Stimulated activated CD8-positive, alpha-beta memory T cell treated with anti-CD3 and anti-CD28 coated beads, Interleukin-7, amount 100 ng/mL, for 48 hours (primary cell): ENCODE measurements around the gene IRAK2.

Experiments used
- DNase-seq, 2 donors: peaks; one replicate each; pipeline ENCODE4 v3.0.0-alpha.2; 2020; ENCODE audit warnings: low read depth in 1 of 2; ENCODE audit errors: extremely low read depth in 1 of 2

IRAK2 gene

DNA sequence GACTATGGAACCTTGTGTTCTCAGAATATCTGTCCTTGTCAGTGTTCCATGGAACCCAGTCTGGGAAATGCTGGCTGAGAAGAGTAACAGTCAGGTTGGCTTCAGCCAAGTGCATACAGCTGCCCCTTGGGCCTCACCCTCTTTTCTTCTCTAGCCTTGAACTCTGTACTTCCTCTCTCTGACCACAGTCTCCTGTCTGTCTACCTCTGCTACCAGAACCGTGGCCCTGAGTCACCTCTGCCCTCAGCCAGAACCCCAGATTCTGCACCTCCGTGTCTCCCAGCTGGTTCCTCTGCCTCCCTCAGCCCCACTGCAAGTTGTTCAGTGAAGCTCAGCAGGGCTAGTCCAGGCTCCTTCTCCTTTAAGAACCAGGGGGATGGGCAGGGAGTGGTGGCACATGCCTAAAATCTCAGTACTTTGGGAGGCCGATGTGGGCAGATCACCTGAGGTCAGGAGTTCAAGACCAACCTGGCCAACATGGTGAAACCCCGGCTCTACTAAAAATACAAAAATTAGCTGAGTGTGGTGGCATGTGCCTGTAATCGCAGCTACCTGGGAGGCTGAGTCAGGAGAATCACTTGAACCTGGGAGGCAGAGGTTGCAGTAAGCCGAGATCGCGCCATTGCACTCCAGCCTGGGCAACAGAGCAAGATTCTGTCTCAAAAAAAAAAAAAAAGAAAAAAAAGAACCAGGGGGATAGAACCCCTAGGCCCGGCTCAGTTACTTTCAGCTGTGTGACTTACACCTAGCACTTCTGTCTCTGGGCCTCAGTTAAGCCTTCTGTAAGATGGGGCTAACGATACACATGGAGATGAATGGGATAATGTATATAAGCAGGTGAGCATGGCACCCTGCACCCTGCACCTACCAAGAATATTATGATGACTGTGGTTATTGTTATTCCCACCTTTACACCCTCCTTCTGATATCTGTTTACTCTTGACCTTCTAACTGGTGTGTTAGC, 59.2 kb downstream of the IRAK2 start:
- peak in 1 of 2 donors; percentile 44 for DNase-seq

DNA sequence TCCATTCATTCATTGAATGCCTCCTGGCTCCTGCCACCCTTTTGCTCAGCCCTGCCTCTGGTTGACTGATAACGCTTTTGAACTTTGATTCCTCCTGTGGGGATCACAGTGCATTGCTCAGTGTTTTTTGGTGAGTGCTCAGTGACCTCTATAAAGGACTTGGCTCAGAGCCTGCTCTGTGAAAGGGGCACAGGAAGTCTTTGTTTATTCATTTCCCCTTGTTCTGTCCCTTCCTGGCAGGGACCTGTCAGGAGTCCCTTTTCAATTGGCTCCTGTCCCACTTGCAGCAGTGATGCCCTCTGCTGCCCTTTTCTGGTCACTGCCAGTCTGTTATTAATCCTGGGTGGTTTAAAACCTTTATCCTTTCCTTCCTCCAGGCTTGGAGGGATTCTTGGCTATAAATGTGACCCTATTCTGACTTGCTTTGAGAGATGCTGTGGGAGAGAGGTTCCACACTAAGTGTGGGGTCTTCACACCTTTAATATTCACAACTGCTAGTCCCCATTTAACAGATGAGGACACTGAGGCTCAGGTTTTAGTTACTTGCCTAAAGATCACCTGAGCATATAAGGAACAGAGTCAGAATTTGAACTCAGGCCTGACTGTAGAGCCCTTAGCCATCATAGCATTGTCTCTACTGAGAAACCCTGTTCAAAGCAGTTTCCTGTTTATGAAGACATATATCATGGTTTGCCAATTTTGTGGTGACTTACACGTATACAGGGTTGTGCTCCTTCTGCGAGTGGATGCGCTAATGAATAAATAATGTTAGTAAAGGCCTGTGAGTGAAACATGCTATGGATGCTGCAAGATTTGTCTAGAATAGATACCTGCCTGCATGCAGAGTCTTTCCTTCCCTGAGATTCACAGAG, 60.3 kb downstream of the IRAK2 start:
- peak in 1 of 2 donors; percentile 55 for DNase-seq

DNA sequence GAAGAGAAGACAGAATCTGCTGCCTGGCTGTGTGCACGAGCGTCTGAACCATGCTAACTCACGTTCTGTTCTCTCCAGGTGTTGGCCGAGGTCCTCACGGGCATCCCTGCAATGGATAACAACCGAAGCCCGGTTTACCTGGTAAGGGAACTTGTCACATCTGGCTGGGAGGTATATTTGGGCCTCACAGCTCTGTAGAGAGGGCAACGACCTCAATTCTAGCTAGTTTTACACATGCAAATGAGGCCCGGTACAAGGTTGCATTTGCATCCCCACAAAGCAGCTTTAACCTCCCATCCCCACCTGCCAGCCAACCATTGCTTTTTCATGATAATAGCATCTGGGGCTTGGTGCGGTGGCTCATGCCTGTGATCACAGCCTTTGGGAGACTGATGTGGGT, 61.6 kb downstream of the IRAK2 start:
- no peak for DNase-seq

DNA sequence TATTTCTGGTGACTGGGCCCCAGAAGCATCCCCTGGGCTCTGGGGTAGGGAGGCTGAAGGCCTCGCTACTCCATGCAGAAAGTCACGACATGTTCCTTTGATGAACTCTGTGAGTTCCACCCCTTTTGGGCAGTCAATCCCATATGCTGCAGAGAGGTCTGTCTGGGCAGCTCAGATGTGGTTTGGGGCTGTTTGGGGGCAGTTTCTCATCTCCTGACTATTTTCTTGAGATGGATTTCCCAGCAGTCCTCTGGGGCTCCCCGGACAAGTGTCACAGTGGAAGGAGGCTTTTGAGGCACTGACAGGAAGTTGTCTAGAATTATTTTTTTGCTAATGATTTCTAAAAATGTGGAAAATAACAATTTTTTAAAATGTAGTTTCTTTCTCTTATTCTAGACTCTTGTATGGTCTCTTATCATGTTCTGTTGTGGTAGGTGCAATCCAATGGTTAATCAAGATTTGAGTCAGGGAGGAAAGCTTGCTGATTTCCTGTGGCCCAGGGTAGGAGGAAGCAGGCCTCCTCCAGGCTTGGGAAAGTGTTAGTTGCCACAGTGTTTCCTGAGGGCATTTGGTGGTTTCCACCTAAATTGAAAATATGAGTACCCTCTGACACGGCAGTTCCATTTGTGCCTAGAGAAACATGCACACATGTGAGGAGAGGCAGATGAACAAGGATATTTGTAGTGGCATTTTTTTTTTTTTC, 63.7 kb downstream of the IRAK2 start:
- peak in 1 of 2 donors; percentile 59 for DNase-seq

- DNase-seq: no peak
These were observed 64.9 kb downstream of the IRAK2 start for GRCh38 chr3:10229576-10229975.

DNA sequence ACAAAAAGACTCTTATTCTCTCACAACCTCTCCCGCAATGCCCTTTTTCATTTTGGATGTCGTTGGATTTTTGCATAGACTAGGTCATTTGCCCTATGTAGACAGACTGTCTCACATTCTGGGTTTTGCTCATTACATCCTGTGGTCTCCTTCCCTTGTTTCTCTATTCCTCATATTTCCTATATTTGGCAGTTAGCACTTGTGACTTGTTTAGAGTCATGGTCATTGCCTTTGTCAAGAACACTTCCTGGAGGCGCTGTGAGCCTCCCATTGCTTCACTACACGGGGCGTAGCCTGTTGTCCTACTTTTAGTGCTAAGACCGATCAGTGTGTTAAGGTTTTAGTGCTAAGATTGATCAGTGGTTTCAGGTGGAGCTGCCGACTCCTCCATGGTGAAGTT, 67.4 kb downstream of the IRAK2 start:
- DNase-seq: no peak

DNA sequence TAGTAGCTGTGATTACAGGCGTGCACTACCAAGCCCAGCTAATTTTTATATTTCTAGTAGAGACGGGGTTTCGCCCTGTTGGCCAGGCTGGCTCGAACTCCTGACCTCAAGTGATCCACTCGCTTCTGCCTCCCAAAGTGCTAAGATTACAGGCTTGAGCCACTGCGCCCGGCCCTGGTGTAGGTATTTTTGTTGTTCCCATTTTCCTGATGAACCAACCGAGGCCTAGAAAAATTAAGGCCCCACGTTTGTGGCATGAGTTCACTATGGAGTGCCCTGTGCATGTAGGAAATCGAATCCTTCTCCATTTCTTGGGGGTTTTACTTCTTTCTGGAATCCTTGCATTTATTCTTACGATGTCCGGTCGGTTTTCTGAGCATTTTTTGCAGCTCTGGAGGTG, 69.3 kb downstream of the IRAK2 start:
- no peak for DNase-seq

DNA sequence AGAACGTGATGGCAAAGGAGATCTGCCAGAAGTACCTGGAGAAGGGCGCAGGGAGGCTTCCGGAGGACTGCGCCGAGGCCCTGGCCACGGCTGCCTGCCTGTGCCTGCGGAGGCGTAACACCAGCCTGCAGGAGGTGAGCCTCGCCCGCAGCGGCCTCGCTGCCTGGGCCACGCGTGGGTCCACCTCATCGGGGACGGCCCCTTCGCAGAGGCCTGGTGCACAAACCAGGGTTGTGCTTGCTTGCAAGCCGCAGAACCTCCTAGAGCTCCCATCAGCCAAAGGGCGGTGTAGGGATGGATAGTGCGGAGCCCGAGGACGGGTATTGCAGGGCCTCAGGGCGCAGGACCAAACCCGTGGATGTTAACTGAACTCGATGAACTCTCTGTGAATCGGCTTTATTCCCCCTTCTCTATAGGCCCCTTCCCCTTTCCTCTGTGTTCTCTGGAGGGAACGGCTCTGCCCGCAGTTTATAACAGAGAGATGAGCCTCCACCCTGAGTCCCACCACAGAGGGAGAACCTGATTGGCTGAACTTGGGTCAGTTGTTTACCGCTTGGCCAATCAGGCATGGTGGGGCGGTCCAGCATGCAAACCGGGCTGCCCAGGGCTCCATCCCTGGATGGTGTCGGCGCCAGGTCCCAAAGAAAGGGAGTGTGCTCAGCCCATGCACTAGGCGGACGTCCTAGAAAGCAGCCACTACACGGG, 70.0 kb downstream of the IRAK2 start:
- no peak for DNase-seq

DNA sequence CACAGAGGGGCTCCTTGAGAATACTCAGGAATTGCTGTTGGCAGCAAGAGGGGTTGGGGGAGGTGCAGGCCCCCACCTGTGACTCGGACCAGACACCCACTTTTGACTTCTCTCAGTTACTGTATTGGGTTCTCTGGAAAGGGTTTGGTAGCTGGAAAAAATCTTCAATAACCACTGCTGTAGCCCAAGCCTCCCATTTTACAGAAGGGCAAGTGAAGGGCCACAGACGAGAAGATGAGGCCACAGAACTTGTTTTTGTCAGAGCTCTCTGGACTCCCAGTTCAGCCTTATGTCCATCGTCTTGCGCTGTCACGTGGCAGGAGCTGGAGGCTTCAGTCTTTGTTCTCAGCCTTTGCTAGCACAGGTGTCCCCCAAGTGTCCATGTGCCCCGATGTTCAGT, 70.8 kb downstream of the IRAK2 start:
- DNase-seq: no peak

DNA sequence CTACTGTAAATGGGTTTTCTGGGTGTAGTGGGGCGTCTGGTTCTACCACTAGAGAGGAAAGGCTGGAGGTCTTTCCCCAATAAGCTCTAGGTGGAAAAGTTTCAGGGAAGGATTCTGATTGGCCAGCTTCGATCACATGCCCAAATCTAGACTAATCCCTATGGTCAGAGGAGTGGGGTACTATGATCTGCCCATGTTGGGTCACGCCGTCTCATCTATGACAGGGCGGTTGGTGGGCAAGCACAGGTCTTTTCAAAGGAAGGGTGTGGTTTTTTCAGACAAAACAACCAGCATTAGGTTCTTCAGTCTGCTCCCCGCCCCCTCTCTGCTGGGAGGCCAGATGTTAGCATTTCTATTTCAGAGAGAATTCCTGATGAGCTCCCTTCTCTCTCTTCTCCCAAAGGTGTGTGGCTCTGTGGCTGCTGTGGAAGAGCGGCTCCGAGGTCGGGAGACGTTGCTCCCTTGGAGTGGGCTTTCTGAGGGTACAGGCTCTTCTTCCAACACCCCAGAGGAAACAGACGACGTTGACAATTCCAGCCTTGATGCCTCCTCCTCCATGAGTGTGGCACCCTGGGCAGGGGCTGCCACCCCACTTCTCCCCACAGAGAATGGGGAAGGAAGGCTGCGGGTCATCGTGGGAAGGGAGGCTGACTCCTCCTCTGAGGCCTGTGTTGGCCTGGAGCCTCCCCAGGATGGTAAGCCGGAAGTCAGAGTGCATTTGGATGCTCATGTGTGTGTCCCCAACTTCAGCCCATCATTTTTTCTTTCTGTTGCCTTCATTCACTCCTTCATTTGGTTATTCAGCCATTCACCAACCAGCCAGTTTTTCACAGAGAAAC, 73.8 kb downstream of the IRAK2 start:
- DNase-seq: peak in 1 of 2 donors; percentile 52

GRCh38 chr3:10240799-10241198, 76.1 kb downstream of the IRAK2 start:
- no peak for DNase-seq

- DNase-seq: peak; percentile 55 to 74
These were observed 77.7 kb downstream of the IRAK2 start for GRCh38 chr3:10242182-10243065.

DNA sequence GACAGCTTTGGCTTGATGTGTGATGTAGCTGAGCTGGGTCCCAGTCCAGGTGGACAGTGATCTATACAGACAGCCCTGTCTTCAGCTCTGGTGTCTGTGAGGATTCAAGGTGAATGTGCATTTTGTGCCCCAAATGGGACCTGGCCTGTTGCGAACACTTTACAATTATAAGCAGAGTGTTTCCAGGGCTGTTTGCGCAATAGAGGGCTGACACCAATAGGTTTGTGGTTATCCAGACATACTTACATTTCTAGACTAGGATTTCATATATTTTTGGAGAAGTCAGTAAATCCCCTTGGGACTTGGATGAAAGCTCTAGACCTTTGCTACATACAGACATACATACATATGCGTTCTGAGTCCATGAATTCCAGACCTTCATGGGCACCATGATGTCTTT, 79.3 kb downstream of the IRAK2 start:
- DNase-seq: no peak

- DNase-seq: no peak
These were observed 80.5 kb downstream of the IRAK2 start for GRCh38 chr3:10245081-10245712.

DNA sequence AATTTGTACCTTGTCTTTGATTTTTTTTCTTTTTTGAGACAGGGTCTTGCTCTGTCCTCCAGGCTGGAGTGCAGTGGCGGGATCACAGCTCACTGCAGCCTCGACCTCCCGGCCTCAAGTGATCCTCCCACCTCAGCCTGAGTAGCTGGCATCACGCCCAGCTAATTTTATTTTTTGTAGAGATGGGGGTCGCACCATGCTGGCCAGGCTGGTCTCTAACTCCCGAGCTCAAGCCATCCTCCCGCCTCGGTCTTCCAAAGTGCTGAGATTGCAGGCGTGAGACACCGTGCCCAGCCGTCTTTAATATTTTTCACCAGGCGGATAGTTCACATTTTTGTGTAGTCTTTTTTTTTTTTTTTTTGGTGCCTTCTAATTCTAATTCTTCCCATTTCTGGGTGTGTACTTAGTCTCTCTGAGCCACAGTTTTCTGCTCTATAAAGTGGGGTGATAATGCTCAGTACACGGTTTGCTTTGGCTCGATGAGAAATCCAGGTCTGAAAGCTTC, 83.0 kb downstream of the IRAK2 start:
- DNase-seq: no peak

DNA sequence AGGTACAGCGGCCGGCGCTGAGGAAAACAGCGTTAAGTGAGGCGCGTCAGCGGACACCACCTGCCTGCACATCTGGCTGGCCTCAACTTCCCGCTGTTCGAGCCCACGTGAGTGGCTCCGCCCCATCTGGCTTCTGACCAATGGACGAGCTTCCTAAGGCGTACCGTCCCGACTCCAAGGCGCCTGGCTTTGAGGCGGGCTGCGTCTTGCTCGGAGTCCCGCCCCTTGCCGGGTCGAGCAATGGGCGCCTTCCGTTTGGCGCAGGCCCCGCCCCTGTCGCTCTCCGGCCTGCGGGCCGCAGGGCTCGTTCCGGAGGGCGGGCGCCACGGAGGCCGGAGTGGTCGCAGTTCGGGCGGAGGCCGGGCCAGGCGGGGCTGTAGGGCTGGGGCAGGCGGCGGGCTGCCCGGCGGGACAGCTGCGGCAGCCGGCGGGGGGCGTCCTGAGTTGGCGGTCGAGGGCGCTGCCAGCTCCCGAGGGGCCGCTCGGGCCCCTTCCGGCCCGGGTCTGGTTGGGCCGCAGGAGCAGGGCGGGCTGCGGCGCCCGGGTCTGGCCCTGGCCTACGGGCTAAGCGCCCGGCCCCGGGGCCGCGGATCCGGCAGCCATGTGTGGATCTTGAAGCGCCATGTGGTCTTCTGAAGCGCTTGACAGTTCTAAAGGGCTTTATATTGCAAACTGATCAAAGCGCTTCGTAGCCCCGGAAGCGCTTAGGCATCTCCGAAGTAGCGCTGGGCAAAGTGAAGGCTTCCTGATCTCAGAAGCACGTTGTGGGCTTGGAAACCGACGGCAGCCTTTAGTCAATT, 83.7 kb downstream of the IRAK2 start, which contains the start of gene TATDN2:
TSS of gene TATDN2 (plus strand) at position 276 of the 800 bp plus-strand sequence. CDS start 742 bp downstream, outside the sequence.
- peak; percentile 86 to 96 for DNase-seq
